Brain pericyte (primary cell): ENCODE data around the gene ZNF622.

Source experiments
- DNase-seq: peaks from one replicate; pipeline ENCODE4 v3.0.0-alpha.2; 2012; ENCODE audit warnings: low read depth, low spot score

Gene ZNF622

DNA sequence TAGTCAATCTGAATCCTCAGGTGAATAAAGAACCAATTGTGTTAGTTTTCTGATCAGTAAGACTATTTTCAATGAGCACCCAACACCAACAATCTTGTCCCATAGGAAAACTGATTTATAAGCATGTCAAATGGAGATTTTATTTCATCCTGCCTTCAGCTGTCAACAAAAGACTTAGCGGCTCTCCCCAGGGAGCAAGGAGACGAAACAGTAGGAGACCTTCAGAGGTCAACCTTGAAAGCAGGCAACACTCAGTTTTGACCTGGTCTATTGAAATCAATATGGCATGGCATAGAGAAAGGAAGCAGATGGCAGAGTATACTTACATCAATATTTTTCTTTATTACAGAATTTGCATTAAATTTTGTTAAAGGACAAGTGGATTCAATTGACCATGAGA lies 34.1 kb downstream of the ZNF622 start:
- DNase-seq: no peak

DNA sequence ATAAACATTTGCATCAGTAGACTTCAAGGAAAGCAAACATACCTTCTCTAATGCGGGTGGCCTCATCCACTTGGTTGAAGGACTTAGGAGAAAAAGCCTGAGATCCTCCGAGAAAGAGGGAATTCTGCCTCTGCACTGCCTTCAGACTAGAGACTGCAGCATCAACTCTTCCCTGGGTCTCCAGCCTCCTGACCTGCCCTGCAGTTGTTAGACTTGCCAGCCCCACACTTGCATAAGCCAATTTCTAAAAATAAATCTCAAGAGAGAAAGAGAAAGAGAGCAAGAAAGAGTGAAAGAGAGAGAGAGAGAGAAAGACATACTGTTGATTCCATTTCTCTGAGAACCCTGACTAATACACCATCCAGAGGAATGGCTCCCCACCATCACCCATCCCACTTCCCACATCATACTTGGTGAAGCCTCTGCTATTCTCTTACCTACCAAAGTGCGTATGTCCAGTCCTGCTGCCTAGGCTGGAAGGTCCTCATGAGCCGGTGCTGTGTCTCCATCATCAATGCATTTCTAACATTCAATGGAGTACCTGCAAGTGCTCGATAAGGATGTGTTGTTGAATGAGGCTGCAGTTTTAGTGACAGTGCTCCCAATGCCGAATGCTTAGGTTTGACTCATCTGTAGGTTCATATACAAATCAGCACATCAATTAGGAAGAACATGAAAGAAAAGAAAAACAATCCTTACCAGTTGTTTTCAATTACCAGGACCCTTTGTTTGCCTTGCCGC lies 35.1 kb downstream of the ZNF622 start:
- DNase-seq: no peak

DNA sequence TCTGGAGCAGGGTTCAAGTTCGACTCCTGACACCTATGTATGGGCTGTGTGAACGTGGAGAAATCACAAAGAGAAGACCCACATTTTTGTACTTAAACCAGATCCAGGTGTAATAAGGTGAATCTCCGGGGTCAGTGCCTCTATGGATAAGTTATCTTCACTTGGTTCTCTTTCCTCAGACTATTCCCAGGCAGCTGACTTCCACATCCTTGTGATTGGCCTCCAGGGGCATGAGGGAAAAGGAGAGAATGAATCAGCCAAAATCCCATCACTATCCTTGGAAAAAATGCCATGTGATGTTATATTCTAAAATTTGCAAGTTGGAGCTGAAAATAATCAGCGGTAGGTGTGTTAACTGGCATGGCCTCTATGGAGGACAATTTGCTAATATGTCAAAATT lies 37.2 kb downstream of the ZNF622 start:
- DNase-seq: no peak

DNA sequence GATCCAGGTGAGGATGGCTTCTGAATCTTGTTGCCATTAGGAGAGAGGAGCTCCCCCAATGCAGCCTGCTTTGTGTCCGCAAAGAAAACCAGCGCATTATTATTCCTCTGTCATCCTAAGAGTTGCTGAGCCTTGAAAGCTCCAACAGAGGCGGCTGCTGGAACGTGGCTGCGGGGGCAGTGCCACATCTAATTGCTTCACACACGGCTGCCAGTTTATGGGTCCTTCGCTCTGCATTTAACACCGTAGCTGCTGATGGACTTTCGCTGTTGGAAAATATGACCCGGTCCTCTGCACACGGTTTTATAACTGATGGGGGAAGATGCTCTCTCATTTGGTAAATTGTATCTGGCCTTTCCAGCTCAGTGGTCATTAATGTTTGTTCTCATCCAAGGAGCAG lies 38.0 kb downstream of the ZNF622 start:
- no peak for DNase-seq

DNA sequence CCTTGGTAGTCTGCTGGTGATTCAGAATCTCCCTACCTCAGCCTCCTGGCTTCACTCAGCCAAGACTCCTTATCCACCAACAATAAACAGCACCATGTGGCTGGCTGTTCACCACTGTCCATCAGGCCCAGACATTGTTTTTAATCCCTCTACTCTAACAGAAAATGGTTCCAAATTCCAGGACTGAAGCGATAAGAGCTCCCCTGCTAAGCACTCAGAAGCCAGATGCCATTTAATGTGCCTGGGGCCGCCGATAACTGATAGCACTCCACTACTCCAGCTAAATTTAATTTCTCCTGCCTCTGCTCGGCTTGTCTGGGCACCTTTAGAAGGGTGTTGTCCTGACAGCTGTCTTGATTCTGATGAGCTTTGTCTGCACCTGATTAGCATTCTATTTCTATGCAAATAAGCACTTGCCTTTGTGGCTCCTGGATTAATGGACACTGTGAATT lies 47.1 kb downstream of the ZNF622 start:
- no peak for DNase-seq

DNA sequence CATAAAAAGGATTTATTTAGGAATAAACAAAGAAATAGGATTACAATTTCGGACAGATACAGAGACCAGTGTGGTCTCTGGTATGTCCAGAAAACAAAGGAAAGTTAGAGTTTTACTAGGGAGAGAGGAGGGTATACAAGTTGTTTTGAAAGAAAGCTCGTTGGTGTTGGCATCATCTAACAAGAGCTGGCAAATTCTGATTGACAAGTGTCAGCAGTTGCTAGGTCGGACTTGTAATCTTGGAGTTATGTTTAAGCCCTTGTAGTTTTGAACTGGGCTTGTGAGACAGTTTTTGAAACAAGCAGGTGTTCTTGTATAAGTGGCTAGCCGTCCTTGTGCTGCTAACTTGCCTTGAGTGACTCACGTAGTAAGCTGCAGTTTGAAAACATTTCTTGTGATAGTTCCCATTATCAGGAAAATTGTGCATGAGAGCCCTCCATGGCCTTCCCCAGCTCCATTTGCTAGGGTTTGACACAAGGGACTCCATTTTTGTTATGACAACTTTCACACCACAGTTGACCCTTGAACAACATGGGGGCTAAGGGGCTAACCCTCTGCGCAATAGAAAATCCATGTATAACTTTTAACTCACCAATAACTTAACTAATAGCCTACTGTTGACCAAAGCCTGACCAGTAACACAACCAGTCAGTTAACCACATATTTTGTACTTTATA lies 48.1 kb downstream of the ZNF622 start:
- no peak for DNase-seq

DNA sequence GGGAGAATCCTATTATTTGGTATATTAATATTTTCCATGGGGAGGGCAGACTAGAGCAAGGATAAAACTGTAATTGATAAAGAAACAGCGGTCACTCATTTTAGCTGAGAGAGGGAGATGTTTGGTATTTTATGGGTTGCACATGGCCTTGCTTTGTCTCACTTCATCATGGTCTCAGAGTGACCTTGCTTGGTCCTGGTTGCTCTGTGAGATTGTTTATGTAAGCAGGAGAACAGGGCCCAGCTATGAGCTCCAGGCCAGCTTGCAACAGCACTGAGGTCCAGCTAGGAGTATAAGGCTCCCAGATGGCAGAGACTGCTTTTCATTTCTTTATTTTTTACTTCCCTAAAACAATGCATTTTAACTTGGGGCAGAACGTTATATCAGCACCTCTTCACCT lies 50.7 kb downstream of the ZNF622 start:
- no peak for DNase-seq

DNA sequence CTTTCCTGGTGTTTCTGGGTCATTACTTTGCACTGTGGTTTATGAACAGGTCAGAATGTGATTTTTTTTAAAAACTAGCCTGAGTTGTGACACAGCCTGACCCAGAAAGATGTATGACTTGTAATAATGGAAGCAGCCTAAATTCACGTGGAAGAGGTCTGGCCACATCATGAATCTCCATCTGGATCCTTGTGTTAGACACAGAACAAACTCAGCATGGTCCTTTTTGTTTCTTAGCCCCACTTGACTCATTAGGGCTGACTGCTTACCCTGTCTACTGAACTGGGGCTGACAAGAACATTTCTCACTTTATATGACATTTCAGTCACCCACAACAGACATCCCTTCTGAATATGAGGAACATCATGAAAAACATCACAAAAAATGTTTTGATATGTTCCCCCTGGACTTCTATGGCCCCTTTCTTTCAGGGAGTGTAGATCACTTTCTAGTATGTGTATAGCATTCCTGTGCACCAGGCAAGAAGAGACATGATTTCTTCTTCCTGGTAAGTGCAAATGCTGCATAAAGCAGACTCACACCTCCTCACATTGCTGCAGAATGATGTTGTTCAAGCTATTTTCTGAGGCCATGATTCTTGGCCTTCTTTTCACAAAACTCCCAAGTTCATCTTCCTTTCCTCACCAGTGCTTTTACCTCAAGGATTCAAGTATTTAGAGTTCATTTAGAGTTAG lies 52.3 kb downstream of the ZNF622 start:
- no peak for DNase-seq

DNA sequence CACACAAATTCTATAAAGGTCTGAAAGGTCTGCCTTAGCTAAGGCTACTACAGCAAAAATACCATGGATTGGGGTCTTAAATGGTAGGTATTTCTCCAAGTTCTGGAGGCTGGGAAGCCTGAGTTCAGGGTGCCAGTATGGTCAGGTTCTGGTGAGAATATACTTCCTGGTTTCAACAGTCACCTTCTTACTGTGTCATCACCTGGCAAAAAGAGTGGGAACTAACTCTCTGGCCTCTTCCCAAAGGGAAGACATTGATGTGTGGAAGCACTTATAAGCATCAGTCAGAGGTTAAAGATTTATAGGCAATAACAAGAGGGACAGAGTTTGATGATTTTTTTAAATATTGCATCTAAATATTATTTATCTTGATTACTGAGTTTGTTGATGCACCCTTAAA lies 53.0 kb downstream of the ZNF622 start:
- DNase-seq: no peak

DNA sequence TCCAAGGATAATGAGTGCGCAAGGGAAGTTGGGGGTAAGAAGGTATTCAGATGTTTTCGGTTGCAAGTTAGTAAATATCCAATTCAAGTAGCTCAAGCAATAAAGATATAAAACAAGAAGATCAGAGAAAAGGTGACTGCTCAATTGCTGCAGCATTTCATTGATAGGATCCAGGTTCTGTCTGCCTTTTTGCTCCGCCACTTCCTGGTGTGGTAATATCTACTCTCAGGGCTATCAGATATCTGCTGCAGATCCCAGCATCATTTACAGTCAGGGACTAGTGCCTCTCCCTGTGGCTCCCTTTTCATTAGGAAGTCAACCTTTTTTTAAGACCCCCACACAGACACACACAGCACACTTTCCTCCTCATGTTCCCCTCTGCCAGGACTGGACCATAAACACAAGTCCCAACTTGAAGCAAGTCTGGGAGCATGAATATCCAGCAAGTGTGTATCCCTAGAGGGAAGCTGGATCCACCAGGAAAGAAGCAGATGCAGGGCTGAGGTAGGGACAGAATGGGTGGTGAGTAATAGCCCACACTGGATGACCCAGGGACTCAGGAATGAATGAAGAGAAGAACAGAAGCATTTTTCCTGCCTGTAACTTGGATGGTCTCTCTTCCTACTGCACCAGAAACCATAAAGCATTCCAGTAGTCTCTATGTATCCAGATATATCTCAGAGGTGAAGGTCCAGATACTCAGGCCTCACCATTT lies 53.7 kb downstream of the ZNF622 start:
- DNase-seq: no peak

DNA sequence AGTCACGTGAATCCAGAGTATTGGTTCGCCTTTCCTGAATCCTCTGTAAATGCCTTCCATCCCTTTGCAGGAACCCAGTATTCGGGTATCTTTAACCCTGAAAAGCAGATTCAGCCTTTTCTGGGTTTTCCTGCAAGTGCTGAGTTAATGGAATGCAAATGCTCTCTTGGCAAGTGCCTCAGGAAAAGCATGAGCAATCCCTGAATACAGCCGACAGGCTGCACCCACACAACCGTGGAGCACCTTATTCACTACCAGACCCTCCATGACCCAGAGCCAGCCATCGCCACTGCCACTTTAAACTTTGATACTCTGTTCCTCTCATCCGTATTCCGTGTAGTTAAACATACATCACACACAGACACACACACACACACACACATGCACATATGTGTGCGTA lies 54.4 kb downstream of the ZNF622 start:
- DNase-seq: no peak

DNA sequence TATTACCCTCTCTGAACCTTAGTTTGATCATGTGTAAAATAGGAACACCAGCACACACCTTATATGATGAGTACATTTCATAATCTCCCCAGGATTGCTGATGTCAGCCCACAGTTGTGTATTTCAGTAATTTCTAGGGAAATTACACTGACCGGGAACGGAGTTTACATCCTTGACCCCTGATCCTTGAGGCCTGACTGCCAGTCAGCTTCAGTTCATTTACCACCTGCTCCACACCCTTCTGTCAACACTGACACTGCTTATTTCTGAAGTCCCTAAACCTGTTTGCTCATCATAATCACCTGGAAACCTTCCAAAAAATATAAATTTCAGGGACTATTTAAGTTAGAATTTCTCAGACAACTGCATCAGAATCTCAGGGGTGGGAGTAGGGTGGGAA lies 55.3 kb downstream of the ZNF622 start:
- DNase-seq: no peak

DNA sequence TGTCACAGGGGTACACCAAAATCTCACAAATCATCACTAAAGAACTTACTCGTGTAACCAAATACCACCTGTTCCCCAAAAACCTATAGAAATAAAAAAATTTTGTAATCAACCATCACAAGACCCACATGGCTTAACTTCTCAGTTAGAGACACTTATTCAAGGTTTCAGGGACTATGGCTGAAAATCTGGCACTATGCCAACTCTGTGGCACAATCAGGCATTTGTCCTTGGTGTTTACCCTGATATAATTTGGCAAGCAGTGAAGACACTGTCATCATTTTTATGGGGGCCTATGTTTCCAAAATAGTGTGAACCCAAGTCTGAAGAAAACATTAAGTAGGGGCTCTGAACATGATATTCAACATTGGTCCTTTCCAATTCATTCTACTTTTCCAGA lies 59.0 kb downstream of the ZNF622 start:
- no peak for DNase-seq

DNA sequence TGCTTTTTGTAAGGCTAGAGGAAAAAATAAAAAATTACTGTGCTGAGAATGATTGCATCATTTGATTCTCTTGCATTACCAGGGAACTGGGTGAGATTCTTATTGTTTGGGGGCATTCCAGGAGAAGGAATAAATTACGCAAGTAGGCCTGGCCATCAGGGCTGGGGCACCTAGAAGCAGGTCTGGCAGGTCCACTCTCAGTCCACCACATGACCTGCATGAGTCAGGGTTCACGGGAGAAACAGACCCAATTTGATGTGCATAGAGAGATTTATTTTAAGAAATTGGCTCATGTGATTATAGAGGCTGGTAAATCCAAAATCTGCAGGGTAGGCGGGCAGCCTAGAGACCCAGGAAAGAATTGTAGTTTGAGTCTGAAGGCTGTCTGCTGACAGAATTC lies 59.6 kb downstream of the ZNF622 start:
- no peak for DNase-seq
